HG02588 (cell line): Measurements from ENCODE around the gene MYPOP.
"Not testable (repeated sequence)": the region's sequence is repeated elsewhere in the genome, so short reads cannot be mapped to it uniquely, and the experiment has no call there.

Experiments
- ATAC-seq: cut with Tn5 transposase; IDR thresholded peaks from one replicate; pipeline ENCODE4 v1.9.1; 2021; ENCODE audit warnings: mild to moderate bottlenecking, moderate library complexity; ENCODE audit not compliant: unreplicated experiment

The MYPOP gene

DNA sequence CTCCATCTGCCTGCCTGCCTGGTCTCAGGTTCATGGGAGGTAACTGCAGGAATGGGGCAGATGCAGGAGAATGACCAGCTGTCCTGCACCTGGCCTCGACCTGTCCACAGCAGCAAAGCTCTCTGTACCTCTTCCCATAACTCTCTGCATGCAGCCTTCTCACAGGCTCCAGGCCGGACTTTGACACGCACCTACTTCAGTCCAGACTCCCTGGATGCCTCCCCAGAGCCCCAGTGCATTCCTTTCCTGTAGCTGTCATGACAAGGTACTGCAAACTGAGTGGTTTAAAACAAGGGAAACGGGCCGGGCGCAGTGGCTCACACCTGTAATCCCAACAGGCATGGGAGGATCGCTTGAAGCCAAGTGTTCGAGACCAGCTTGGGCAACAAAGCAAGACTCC is 8.9 kb upstream of the MYPOP start:
- no peak for ATAC-seq

DNA sequence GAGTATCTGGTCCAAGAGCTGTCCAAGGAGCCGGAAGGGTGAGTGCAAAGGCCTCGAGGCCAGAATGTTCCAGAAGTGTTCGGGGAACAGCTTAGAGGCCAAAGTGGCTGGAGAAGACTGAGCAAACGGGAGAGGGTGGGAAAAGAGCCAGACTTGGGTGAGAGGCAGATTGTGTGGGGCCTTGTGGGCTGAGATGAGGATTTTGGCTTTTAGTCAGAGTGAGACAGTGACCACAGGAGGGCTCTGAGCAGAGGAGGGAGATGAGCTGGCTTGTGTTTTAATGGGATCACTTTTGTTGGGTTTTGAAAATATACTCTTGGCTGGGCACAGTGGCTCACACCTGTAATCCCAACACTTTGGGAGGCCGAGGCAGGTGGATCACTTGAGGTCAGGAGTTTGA is 6.5 kb upstream of the MYPOP start:
- ATAC-seq, result no peak

GRCh38 chr19:45906221-45906620 is 3.8 kb upstream of the MYPOP start:
- no peak for ATAC-seq

DNA sequence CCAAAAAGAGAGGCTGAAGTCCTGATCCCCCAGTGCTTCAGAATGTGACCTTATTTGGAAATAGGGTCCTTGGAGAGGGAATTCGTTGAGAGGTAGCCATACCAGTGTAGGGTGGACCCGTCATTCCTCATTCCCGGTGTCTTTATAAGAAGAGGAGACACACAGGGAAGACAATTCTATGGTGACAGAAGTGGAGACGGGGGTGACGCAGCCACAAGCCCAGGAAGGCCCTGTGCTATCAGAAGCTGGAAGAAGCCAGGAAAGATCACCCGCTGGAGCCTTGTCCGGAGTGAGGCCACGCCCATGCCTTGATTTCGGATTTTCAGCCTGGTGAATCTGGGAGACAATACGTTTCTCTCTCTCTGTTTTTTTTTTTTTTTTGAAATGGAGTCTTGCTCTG is 2.6 kb upstream of the MYPOP start:
- ATAC-seq, result no peak

DNA sequence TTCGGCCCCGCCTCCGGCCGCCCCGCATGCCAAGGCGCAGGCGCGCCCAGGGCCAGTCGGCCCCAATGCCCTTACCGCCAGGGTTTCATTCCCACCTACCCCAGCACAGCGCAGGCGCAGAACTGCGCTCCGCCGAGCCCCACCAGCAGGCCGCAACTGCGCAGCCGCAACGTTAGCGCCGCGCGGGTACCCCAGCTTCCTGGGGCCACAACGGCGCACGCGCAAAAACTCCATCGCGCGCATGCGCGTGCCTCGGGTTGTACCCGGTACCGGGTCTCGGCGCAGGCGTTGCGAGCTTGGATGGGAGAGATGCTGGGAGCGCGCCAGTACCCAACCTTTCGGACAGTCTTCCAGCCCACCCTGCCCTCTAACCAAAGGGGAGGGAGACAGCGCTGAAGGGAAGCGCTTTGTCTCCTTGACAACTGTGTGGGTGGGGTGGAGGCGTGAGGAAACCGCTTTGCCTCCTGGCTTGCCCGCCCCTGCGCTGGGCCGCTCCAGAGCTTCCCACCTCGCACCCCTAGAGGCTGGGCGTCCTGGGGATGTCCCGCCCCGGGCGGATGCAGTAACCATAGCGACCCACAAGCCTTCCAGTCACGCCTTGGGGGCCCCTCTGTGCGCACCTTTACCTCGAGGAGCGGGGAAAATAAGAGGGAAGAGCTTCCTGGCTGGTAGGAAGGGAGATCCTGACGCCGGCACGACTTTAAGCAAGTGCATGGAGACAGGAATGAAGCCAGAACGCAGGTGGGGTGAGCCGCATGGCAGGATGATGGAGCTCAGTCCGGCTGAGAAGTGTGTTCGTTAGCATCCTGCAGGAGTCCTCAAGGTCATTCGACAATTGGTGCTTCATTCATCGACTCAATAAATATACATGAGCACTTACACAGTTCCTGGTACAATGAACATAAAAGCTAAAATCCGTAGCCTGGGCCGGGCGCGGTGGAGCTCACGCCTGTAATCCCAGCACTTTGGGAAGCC is 525 bp upstream of the MYPOP start:
- ATAC-seq, result peak; percentile 89

- ATAC-seq, result no peak
These were observed 941 bp downstream of the MYPOP start for GRCh38 chr19:45901432-45901911.

DNA sequence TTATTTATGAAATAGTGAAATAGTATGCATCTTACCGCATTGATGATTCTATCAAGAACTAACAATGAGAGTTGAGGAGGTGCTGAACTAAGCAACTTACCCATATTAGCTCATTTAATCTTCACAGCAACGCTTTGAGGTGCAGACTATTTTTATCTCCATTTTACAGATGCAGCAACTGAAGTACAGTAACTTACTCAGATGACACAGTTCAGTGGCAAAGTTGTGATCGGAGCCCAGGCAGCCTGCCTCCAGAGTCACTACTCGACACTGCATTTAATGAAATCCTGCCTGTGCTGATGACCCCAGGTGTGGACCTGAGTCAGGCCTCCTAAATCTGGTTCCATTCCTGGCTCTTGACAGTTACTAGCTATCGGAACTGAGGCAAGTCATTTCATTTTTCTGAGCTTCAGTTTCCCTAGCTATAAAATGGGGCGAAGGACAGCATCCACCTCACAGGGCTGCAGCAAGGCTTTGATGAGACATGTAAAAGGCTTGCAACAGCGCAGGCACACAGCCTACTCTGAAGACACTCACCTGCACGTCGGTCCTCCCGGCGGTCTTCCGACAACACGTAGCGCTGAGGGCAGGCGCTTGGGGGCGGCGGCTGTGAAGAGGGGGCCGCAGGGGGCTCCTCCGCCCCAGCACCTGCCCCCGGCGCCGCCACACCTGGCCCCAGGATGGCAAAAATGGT is 1.5 kb downstream of the MYPOP start:
- ATAC-seq, result no peak

DNA sequence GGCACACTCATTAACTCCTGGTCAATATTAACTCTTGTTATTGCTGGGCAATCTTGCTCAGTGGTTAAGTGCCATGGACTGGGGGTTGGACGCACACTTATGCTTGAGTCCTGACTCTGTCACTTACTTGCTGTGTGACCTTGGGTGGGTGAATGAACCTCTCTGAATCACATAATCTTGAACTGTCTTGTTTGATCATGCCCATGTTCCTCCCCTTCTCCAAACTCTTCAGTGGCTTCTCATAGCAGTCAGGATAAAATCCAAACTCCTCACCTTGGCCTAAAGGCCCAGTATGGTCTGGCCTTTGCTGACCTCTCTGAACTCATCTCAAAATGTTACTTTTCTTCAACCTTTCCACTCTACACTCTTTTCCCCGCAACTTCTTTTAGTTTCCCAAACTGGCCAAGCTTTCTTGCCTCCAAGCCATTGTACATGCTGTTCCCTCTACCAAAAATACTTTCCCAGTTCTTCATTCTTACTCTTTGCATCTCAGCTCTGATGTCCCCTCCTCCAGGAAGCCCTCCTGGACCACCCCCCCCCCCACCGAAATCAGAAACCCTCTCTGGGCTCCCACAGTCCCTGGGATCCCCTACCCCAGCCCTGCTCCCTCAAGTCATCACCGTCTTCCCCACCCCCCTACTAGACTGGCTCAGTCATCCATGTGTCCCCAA is 2.4 kb downstream of the MYPOP start:
- ATAC-seq, result no peak

DNA sequence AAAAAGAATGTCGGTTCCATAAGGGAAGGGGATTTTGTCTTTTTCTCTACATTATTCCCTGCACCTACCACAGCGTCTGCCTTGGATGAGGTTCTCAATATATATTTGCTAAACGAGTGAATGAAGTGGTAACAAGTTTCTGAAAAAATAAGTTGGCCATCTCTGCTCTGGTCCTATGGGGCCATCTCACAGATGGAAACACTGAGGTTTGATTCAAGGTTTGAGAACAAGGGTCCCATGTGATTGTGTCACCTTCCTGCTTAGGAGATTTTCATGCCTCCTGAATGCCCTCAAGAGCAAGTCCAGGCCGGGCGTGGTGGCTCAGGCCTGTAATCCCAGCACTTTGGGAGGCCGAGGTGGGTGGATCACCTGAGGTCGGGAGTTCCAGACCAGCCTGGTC is 3.2 kb downstream of the MYPOP start:
- no peak for ATAC-seq

GRCh38 chr19:45897261-45897812 is 5.1 kb downstream of the MYPOP start:
- no peak for ATAC-seq

- ATAC-seq, result not testable (repeated sequence)
These were observed 6.3 kb downstream of the MYPOP start for GRCh38 chr19:45895983-45896599.

DNA sequence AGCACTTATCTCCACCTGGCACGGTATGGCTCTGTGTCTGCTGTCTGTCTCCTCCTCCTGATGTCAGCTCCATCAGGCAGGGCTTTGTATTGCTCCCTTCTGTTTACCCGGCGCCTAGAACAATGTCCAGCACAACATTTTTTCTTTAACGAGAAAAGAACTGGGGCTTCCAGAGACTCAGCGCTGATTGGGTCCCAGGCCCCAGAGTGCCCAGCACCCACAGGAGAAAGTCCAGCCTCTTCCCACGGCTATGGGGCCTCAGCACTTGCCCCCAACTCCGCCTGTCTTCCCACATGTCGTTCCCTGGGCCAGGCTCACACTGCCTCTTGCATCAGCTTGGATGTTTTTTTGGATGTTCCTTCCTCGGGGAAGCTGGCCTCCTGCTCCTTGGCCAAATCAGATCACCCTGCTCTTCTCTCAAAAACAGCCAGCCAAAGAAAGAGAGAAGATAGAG is 6.9 kb downstream of the MYPOP start:
- no peak for ATAC-seq

DNA sequence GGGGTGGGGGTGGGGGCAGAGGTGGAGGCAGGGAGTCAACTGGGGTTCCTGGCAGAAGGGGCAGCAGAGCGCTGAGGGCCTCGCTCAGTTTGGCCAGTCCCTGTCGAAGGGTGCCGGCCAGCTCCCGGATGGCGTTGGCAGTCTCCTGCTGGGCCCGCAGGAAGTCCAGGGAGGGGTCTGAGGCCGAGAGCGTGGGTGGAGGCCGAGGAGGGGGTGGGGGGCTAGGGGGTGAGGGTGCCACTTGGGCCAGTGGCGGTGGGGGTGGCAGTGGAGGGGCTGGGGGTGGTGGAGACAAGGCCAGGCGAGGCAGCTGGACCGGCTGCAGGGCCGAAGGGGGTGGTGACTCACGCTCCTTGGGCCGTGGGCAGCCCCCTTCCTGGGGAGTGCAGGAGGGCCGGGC is 11.5 kb downstream of the MYPOP start:
- ATAC-seq, result no peak

DNA sequence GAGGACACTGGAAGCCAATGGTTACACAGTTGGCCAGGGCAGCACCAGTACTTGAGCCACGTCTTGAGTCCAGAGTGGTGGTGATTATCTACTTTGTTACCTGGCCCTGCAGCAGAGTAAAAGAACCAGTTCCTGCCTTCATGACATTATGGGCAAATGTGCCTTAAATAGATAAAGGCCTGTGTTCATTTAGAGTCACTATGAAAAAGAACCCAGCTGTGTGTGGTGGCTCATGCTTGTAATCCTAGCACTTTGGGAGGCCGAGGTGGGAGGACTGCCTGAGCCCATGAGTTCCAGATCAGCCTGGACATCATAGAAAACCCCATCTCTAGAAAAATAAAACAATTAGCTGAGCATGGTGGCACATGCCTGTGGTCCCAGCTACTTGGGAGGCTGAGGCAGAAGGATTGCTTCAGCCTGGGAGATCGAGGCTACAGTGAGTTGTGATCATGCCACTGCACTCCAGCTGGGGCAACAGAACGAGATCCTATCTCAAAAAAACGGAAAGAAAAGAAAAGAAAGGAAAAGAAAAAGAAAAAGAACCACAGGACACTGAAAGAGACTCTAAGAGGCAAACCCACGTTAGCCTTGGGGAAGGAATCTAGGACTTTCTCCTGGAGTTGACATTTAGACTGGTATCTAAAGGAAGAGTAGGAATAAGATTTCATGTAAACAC is 13.1 kb downstream of the MYPOP start:
- no peak for ATAC-seq

DNA sequence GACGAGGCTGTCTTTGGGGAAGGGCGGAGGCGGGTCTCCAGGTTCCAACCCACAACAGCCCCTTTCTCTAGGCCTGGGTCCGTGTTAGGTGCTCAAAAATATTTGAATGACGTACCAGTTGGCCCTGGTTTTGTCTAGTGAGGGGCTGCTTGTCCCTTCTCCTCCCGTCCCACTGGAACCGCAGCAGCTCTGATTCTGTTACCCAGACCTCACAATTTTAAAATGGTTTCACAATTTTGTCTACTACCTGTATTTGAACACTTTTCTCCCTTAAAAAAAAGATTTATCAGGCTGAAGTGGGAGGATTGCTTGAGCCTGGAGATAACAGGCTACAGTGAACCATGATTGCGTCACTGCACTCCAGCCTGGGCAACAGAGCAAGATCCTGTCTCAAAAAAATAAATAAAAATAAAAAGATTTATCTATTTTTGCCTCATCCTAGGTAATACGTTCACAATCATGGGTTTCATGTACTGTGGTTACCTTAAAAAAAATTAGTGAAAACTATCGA is 15.2 kb downstream of the MYPOP start:
- ATAC-seq, result no peak

GRCh38 chr19:45886427-45887199 is 15.8 kb downstream of the MYPOP start:
- peak; percentile 58 for ATAC-seq

GRCh38 chr19:45885556-45886426 is 16.6 kb downstream of the MYPOP start, which contains the start of gene IRF2BP1:
TSS of gene IRF2BP1 (minus strand) at chr19:45886141. CDS start at chr19:45885774, 367 bp downstream.
- ATAC-seq, result peak; percentile 52
